Measurements from ENCODE around the gene MAB21L4.

MAB21L4 gene

DNA sequence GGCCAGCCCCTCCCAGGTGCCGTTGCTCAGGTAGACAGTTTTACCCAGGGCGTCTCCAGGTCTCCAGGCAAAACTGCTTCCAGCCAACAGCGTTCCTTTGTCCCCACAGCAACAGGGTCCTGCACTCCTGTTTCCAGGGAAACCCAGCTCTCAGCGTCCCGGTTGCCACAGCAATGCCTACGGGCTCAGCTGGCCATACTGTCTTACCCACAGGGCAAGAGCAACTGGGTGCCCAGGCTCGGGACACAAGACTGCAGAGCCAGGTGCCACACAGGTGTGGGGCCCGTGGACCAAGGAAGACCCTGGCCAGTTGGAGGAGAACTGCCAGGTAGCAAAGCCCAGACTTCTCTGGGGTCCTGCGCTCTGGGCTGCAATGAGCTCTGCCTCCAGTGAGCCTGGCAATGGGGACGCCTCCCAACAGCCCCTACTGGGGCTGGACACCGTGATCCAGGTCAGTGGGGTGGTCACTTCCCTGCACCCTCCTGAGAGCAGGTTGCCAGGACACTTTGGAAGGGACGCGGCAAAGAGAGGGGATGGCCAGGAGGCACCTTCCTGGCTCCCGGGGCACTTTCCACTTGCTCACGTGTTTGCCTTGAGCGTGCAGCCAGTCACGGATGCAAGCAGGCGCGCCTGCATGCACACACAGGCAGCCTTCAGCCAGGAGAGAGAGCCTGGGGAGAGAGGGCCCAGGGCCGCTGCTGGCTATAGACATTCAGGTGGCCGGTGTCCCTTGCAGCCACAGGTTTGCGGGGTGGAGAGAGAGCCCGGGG lies 10.4 kb upstream of the MAB21L4 start, which contains the start of gene CROCC2:
TSS of gene CROCC2 (plus strand) at position 196 of the 770 bp plus-strand sequence. CDS start at position 374, 178 bp downstream.
- Histone ChIP-seq H3K27me3 (ENCODE audit: insufficient read depth, insufficient read length) (peaks cover 6% of the 10 kb centered on the region), H3K4me3 (ENCODE audit: insufficient read length, low read depth) (no peak within 1 kb of the TSS), H3K36me3 (ENCODE audit: insufficient read depth, insufficient read length, low read length) (no peaks in the 10 kb centered on the region), H3K9me3 (ENCODE audit: insufficient read depth, low read length) (peaks cover 7% of the 10 kb centered on the region; the same call in 1 of the 2 replicates), H3K4me1 (ENCODE audit: insufficient read depth, insufficient read length) (peaks cover 10% of the 10 kb centered on the region), H3K9ac (ENCODE audit: insufficient read length, low read depth) (no peak within 1 kb of the TSS)
- DNase-seq (ENCODE audit: low read depth, low spot score), result no peak
- no peak for TF ChIP-seq ZNF274 (IDR thresholded peaks at IDR 0.05; ENCODE audit: low read depth, low read length)
- TF ChIP-seq YY1 (IDR thresholded peaks at IDR 0.05; ENCODE audit: insufficient read depth, insufficient read length), result no peak
- no peak for TF ChIP-seq SUZ12 (IDR thresholded peaks at IDR 0.05; ENCODE audit: extremely low read depth, insufficient read depth, insufficient read length)

DNA sequence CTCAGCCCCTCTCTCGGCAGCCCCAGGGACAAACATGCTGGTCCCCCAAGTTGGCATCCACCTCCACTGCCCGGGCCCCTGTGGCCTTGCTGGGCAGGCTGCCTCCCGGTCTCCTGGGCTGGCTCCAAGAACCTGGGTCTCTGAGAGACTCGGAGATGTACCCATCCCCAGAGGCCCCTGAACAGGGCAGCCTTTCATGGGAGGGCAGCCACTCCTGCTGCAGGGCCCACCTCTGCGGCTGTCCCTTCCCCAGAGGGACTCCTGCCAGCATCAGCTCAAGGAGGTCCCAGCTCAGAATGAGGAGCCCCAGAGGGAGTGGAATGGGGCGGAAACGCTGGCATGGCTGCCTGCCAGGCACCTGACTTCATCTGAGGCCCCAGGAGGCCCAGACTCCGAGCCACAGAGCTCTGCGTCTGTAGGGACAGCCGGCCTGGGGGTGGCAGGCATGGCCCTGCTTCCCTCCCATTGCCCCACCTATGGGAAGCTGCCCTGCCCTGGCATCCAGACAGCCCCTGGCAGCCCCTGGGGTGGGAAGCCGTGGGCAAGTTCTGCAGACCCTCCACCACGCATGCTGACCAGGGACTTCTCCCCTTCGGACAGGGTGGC lies 9.3 kb upstream of the MAB21L4 start:
- Histone ChIP-seq H3K27me3 (ENCODE audit: insufficient read depth, insufficient read length) (peaks cover 6% of the 10 kb centered on the region), H3K4me3 (ENCODE audit: insufficient read length, low read depth) (no peak overlapping the region), H3K9ac (ENCODE audit: insufficient read length, low read depth) (no peak overlapping the region), H3K36me3 (ENCODE audit: insufficient read depth, insufficient read length, low read length) (no peaks in the 10 kb centered on the region), H3K9me3 (ENCODE audit: insufficient read depth, low read length) (peaks cover 8% of the 10 kb centered on the region; the same call in 1 of the 2 replicates), H3K4me1 (ENCODE audit: insufficient read depth, insufficient read length) (peaks cover 10% of the 10 kb centered on the region)
- TF ChIP-seq ZNF274 (IDR thresholded peaks at IDR 0.05; ENCODE audit: low read depth, low read length), result no peak
- no peak for TF ChIP-seq YY1 (IDR thresholded peaks at IDR 0.05; ENCODE audit: insufficient read depth, insufficient read length)
- no peak for TF ChIP-seq SUZ12 (IDR thresholded peaks at IDR 0.05; ENCODE audit: extremely low read depth, insufficient read depth, insufficient read length)
- no peak for DNase-seq (ENCODE audit: low read depth, low spot score)

DNA sequence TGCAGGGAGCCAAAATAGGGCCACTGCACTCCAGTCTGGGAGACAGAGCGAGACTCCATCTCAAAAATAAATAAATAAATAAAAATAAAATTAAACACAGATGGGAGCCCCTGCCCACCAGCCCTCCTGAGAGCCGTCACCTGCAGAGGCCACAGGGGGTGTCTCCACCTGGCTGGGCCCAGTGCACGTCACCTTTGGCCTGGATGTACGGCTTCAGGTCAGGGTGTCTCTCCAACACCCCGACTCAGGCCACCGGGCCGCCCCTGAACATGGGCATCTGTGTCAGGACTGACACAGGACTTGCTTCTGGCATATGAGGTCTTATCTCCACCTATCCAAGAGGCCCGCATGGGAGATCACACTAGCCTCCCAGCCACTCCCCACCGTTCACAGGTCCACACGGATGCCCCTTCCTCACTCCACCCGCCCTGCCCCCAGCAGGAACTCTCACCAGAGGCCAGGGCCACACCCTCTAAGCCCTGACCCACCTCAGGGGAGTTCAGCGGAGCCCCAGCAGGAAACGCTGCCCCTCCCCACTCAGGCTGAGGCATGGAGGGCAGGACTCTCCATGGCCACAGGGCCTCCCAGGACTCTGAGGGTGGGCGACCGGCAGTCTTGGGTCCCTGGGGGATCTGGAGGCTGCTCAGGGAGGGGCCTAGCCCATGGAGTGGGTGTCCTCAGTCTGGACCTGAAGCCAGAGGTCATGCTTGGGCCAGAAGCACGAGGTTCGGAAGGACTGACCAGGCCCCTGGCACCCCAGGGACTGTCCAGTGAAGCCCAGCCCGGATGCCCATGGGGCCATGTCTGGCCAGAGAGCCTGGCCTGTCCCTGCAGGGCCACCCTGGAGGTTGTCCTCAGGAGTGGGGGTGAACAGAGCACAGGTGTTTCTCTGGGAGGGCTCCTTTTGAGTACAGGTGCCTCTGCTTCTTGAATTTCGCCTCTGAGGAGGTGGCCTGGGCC lies 8.5 kb upstream of the MAB21L4 start:
- peaks cover 5% of the 10 kb centered on the region for H3K27me3 ChIP-seq (ENCODE audit: insufficient read depth, insufficient read length)
- H3K4me3 ChIP-seq (ENCODE audit: insufficient read length, low read depth), result no peak overlapping the region
- no peak overlapping the region for H3K9ac ChIP-seq (ENCODE audit: insufficient read length, low read depth)
- peaks cover 8% of the 10 kb centered on the region; the same call in 1 of the 2 replicates for H3K9me3 ChIP-seq (ENCODE audit: insufficient read depth, low read length)
- no peaks in the 10 kb centered on the region for H3K36me3 ChIP-seq (ENCODE audit: insufficient read depth, insufficient read length, low read length)
- H3K4me1 ChIP-seq (ENCODE audit: insufficient read depth, insufficient read length), result peaks cover 10% of the 10 kb centered on the region
- TF ChIP-seq YY1 (IDR thresholded peaks at IDR 0.05; ENCODE audit: insufficient read depth, insufficient read length) (no peak), SUZ12 (IDR thresholded peaks at IDR 0.05; ENCODE audit: extremely low read depth, insufficient read depth, insufficient read length) (no peak), ZNF274 (IDR thresholded peaks at IDR 0.05; ENCODE audit: low read depth, low read length) (no peak)
- DNase-seq (ENCODE audit: low read depth, low spot score), result no peak

DNA sequence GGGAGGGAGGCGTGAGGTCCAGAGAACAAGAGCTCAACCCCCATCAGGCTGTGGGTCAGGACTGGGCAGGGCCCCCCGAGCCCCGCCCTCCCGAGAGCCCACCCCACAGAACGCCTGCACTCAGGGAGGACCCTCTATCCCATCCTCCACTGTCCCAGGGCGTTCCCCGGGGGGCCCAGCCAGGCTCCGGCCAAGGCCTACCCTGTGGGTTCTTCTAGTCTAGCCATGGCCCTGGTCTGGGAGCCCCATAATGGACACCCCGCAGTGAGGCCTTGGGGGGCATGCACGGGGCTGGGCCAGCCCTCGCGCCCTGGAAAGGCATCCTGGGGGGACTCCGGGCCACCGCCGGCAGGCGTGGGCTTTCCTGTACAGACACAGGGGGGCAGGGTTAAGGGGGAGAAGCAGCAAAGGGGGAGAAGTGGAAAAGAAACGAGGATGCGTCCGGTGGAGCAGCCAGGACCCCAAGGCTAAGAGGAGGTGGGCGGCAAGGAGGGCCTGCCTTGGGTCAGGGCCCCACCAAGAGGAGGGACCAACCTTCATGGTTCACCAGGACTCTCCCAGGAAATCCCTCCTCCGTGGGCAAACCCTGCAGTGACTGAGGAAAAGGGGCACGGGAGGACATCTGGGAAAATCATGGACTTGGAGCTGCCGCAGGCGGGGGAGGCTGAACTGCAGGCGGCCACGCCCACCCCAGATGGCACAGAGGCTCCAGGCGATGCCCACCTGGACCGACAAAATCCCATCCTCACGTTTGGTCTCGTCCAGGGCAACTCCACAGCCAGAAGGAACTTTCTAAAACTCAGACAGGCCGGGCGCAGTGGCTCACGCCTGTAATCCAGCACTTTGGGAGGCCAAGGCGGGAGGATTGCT lies 7.5 kb upstream of the MAB21L4 start:
- Histone ChIP-seq H3K4me1 (ENCODE audit: insufficient read depth, insufficient read length) (peaks cover 10% of the 10 kb centered on the region), H3K27me3 (ENCODE audit: insufficient read depth, insufficient read length) (no peaks in the 10 kb centered on the region), H3K4me3 (ENCODE audit: insufficient read length, low read depth) (no peak overlapping the region), H3K36me3 (ENCODE audit: insufficient read depth, insufficient read length, low read length) (no peaks in the 10 kb centered on the region), H3K9me3 (ENCODE audit: insufficient read depth, low read length) (peaks cover 8% of the 10 kb centered on the region; the same call in 1 of the 2 replicates), H3K9ac (ENCODE audit: insufficient read length, low read depth) (no peak overlapping the region)
- no peak for TF ChIP-seq SUZ12 (IDR thresholded peaks at IDR 0.05; ENCODE audit: extremely low read depth, insufficient read depth, insufficient read length)
- no peak for TF ChIP-seq ZNF274 (IDR thresholded peaks at IDR 0.05; ENCODE audit: low read depth, low read length)
- no peak for TF ChIP-seq YY1 (IDR thresholded peaks at IDR 0.05; ENCODE audit: insufficient read depth, insufficient read length)
- no peak for DNase-seq (ENCODE audit: low read depth, low spot score)

DNA sequence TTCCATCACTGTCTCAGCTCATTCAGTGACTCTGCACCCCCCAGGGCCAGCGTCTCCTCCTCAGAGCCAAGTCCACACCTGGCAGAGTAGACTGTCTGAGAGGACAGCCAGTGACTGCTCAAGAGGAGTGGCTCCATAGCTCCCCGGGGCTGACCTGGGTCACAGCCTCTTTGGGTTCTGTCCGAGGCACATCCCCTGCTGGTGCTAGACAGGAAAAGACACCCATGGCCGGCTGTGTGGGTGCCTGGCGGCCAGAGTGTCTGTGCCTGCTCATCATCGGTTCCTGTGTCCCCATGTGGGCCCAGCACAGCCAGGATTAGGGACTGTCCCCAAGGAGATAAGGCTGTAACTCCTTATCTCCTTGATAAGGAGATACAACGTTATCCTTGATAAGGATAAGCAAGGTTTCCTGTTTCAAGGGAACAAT lies 6.7 kb upstream of the MAB21L4 start:
- peaks cover 10% of the 10 kb centered on the region for H3K4me1 ChIP-seq (ENCODE audit: insufficient read depth, insufficient read length)
- H3K4me3 ChIP-seq (ENCODE audit: insufficient read length, low read depth), result no peak overlapping the region
- TF ChIP-seq YY1 (IDR thresholded peaks at IDR 0.05; ENCODE audit: insufficient read depth, insufficient read length), result no peak
- TF ChIP-seq ZNF274 (IDR thresholded peaks at IDR 0.05; ENCODE audit: low read depth, low read length), result no peak
- no peak for TF ChIP-seq SUZ12 (IDR thresholded peaks at IDR 0.05; ENCODE audit: extremely low read depth, insufficient read depth, insufficient read length)
- no peak for DNase-seq (ENCODE audit: low read depth, low spot score)
- H3K9me3 ChIP-seq (ENCODE audit: insufficient read depth, low read length), result peaks cover 8% of the 10 kb centered on the region; the same call in 1 of the 2 replicates
- H3K27me3 ChIP-seq (ENCODE audit: insufficient read depth, insufficient read length), result no peaks in the 10 kb centered on the region
- H3K9ac ChIP-seq (ENCODE audit: insufficient read length, low read depth), result no peak overlapping the region
- H3K36me3 ChIP-seq (ENCODE audit: insufficient read depth, insufficient read length, low read length), result no peaks in the 10 kb centered on the region

DNA sequence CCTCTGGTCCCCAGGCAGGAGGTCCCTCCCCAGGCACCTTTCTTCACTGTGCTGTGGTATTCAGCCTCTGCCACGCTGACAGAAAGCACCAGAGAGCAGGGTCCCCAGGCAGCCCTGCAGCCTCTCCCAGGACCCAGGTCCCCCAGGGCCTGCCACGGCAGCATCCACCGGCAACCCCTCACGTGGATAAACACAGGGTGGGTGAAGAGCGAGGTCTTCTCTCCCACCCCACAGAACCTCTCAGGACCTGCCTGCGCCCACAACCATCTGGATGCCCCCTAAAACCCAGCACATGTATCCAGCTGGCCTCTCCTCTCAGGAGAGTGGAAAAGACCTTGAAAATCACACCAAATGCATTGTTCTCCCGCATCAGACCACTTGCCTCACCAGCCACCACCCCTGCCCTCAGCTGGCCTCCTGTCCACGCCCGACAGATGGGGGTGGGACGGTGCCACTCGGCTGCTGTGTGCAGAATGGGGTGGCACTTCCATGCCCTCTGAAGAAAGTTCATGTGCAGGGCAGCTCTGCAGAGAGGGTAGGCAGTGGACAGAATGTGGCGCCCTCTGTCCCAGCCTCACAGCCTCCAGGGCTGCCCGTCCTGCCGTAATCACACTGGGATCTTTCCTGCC lies 6.1 kb upstream of the MAB21L4 start:
- peaks cover 8% of the 10 kb centered on the region; the same call in 1 of the 2 replicates for H3K9me3 ChIP-seq (ENCODE audit: insufficient read depth, low read length)
- no peak overlapping the region for H3K4me3 ChIP-seq (ENCODE audit: insufficient read length, low read depth)
- H3K36me3 ChIP-seq (ENCODE audit: insufficient read depth, insufficient read length, low read length), result no peaks in the 10 kb centered on the region
- H3K9ac ChIP-seq (ENCODE audit: insufficient read length, low read depth), result no peak overlapping the region
- no peak for TF ChIP-seq YY1 (IDR thresholded peaks at IDR 0.05; ENCODE audit: insufficient read depth, insufficient read length)
- TF ChIP-seq ZNF274 (IDR thresholded peaks at IDR 0.05; ENCODE audit: low read depth, low read length), result no peak
- TF ChIP-seq SUZ12 (IDR thresholded peaks at IDR 0.05; ENCODE audit: extremely low read depth, insufficient read depth, insufficient read length), result no peak
- no peaks in the 10 kb centered on the region for H3K27me3 ChIP-seq (ENCODE audit: insufficient read depth, insufficient read length)
- no peak for DNase-seq (ENCODE audit: low read depth, low spot score)
- H3K4me1 ChIP-seq (ENCODE audit: insufficient read depth, insufficient read length), result peaks cover 16% of the 10 kb centered on the region
